Activated CD4-positive, alpha-beta T cell treated with anti-CD3 and anti-CD28 coated beads, Interleukin-2, Interleukin-6, amounts not matched to agents 100 ng/mL and 50 ng/mL, durations not matched to agents 16 hours and 8 hours (primary cell): ENCODE measurements around the gene LRFN2.

Experiments
- DNase-seq: peaks from one replicate; pipeline ENCODE4 v3.0.0-alpha.2; 2020

LRFN2 gene

GRCh38 chr6:40343318-40343876 is 243.8 kb downstream of the LRFN2 start:
- DNase-seq = no peak

DNA sequence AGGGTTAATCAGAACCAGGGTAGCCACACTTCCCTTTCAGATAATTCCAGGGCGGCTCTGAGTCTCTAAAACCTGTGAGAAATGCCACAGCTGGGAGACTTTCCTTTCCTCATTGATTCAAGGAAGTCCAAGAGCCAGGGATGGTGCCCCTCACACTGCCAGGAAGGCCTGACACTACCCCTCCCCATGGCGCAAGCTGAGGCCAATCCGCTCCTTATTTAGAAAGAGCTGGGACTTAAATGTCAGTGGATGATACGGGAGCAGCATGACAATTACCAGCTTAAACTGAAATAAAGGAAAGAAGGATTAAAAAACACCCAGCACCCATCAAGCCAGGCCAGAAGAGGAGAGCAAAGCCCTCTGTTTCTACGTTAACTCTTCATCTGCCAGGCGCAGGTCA is 244.4 kb downstream of the LRFN2 start:
- DNase-seq = no peak

- DNase-seq = no peak
Measured at GRCh38 chr6:40341726-40342125, 245.4 kb downstream of the LRFN2 start.
